ENCODE measurements around the gene CDC6.
"Not testable (repeated sequence)": the region's sequence is repeated elsewhere in the genome, so short reads cannot be mapped to it uniquely, and the experiment has no call there.

CDC6 gene

GRCh38 chr17:40290629-40291280 is 3.1 kb downstream of the CDC6 start:
- peak; percentile 81 for DNase-seq

GRCh38 chr17:40291281-40291664 is 3.6 kb downstream of the CDC6 start:
- no peak for DNase-seq

GRCh38 chr17:40293363-40293762 is 5.7 kb downstream of the CDC6 start:
- no peak for DNase-seq

GRCh38 chr17:40295488-40296436 is 8.1 kb downstream of the CDC6 start:
- no peak for DNase-seq

GRCh38 chr17:40297511-40297910 is 9.8 kb downstream of the CDC6 start:
- no peak for DNase-seq

- DNase-seq: no peak
These were observed 11.0 kb downstream of the CDC6 start for GRCh38 chr17:40298726-40299125.

GRCh38 chr17:40299159-40299757 is 11.6 kb downstream of the CDC6 start:
- DNase-seq: not testable (repeated sequence)

GRCh38 chr17:40301315-40301714 is 13.6 kb downstream of the CDC6 start:
- DNase-seq: peak; percentile 39

GRCh38 chr17:40303009-40303657 is 15.5 kb downstream of the CDC6 start:
- DNase-seq: peak; percentile 91

- peak; percentile 77 for DNase-seq
These were observed 16.3 kb downstream of the CDC6 start for GRCh38 chr17:40303708-40304551.

GRCh38 chr17:40304552-40304863 is 16.8 kb downstream of the CDC6 start:
- peak; percentile 65 for DNase-seq

GRCh38 chr17:40304866-40305265 is 17.2 kb downstream of the CDC6 start:
- not testable (repeated sequence) for DNase-seq

- no peak for DNase-seq
These were observed 18.7 kb downstream of the CDC6 start for GRCh38 chr17:40306395-40306794.

- DNase-seq: peak; percentile 96
These were observed 19.5 kb downstream of the CDC6 start for GRCh38 chr17:40307001-40307730.

GRCh38 chr17:40307740-40308239 is 20.1 kb downstream of the CDC6 start:
- no peak for DNase-seq

- DNase-seq: peak; percentile 91
These were observed 21.6 kb downstream of the CDC6 start, which contains the start of gene RARA for GRCh38 chr17:40309031-40309948. RARA (plus strand) TSS chr17:40309180; CDS start chr17:40331219, 22,039 bp downstream.

- peak; percentile 57 for DNase-seq
These were observed 22.4 kb downstream of the CDC6 start for GRCh38 chr17:40309949-40310510.

- DNase-seq: peak; percentile 97
These were observed 23.3 kb downstream of the CDC6 start for GRCh38 chr17:40310882-40311391.

GRCh38 chr17:40311575-40311974 is 23.9 kb downstream of the CDC6 start:
- no peak for DNase-seq

Measured in eye (tissue), 1 donor.